ENCODE results near the gene CSTPP1.

The CSTPP1 gene

DNA sequence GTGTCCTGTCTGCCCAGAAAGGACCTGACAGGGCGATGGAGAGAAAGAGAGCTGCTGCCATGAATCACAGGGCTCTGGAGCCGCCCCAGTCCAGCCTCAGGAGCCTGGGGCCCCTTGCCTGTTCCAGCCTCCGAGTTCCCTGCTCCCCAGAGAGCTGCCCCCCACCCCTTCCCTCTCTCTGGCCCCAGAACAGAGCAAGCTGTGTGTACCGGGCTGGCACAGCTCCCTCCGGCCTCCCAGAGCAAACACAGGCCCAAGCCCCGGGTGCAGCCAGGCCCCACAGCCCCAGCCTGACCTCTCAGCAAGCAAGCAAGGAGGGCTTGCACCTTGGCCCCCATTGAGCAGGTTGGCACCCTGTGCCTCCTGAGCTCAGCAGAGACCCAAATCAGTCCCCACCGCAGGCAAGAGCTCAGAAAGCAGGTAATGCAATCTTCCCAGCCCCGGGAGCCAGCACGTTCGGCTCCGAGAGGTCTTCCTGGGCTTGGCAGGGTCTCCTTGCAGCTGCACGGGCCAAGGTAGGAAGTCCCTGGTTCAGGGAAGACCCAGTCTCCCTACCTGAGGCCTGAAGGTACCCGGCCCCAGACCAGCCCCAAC, 248.2 kb downstream of the CSTPP1 start:
- TF ChIP-seq POLR2AphosphoS5 (IDR thresholded peaks at IDR 0.05; ENCODE audit: low read depth, low read length) (no peak), TAF1 (IDR thresholded peaks at IDR 0.05; ENCODE audit: borderline replicate concordance, insufficient read depth, low read length) (no peak), FOXP2 (optimal IDR thresholded peaks at IDR 0.05; ENCODE audit: borderline replicate concordance, extremely low read depth, extremely low read length, insufficient read depth) (no peak), SIN3A (IDR thresholded peaks at IDR 0.05; ENCODE audit: borderline replicate concordance, insufficient read depth, low read length) (no peak)
- TF ChIP-seq, protein P1, sequence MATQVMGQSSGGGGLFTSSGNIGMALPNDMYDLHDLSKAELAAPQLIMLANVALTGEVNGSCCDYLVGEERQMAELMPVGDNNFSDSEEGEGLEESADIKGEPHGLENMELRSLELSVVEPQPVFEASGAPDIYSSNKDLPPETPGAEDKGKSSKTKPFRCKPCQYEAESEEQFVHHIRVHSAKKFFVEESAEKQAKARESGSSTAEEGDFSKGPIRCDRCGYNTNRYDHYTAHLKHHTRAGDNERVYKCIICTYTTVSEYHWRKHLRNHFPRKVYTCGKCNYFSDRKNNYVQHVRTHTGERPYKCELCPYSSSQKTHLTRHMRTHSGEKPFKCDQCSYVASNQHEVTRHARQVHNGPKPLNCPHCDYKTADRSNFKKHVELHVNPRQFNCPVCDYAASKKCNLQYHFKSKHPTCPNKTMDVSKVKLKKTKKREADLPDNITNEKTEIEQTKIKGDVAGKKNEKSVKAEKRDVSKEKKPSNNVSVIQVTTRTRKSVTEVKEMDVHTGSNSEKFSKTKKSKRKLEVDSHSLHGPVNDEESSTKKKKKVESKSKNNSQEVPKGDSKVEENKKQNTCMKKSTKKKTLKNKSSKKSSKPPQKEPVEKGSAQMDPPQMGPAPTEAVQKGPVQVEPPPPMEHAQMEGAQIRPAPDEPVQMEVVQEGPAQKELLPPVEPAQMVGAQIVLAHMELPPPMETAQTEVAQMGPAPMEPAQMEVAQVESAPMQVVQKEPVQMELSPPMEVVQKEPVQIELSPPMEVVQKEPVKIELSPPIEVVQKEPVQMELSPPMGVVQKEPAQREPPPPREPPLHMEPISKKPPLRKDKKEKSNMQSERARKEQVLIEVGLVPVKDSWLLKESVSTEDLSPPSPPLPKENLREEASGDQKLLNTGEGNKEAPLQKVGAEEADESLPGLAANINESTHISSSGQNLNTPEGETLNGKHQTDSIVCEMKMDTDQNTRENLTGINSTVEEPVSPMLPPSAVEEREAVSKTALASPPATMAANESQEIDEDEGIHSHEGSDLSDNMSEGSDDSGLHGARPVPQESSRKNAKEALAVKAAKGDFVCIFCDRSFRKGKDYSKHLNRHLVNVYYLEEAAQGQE (IDR thresholded peaks at IDR 0.05; ENCODE audit: insufficient read depth in 1 of 2, low read depth in 2 of 2, low read length in 2 of 2), result no peak

DNA sequence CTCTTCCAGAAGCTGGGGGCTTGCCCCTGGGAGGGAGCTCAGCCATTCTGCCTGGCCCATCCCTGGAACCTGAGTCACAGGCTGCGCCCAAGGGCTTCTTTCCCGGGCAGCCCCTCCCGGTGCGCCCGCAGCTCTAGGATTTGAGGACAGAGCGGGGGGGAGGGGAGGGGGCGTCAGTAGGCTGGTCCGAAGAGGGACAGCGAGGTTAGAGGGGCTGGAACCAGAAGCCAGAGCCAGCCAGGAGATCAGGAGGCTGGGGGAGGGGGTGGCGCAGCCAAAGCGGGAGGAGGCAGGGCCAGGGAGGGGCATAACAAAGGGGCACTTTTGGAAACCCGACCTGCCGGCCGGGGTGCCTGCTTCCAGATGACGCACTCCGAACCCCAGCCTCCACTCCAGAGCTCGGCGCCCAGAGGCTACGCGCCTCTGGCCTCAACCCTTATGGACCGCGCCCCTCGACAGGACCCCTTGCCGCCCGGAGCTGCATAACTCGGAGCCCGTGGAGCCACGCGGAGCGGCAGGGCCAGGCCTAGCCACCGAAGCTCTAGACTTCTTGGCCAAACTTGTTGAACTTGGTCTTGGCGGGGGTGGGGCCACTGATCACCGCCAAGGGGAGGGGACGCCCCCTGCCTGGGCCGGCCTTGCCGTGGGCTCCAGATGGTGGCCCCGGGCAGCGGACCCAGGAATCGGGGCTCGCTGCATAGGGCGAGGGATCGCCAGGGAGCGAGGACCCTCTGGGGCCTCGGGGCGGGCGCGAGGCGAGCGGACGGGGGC, 248.9 kb downstream of the CSTPP1 start:
- TF ChIP-seq SIN3A (IDR thresholded peaks at IDR 0.05; ENCODE audit: borderline replicate concordance, insufficient read depth, low read length) (no peak), FOXP2 (optimal IDR thresholded peaks at IDR 0.05; ENCODE audit: borderline replicate concordance, extremely low read depth, extremely low read length, insufficient read depth) (no peak), TAF1 (IDR thresholded peaks at IDR 0.05; ENCODE audit: borderline replicate concordance, insufficient read depth, low read length) (no peak), POLR2AphosphoS5 (IDR thresholded peaks at IDR 0.05; ENCODE audit: low read depth, low read length) (no peak)
- TF ChIP-seq, protein P1 (IDR thresholded peaks at IDR 0.05; ENCODE audit: insufficient read depth in 1 of 2, low read depth in 2 of 2, low read length in 2 of 2), result no peak

DNA sequence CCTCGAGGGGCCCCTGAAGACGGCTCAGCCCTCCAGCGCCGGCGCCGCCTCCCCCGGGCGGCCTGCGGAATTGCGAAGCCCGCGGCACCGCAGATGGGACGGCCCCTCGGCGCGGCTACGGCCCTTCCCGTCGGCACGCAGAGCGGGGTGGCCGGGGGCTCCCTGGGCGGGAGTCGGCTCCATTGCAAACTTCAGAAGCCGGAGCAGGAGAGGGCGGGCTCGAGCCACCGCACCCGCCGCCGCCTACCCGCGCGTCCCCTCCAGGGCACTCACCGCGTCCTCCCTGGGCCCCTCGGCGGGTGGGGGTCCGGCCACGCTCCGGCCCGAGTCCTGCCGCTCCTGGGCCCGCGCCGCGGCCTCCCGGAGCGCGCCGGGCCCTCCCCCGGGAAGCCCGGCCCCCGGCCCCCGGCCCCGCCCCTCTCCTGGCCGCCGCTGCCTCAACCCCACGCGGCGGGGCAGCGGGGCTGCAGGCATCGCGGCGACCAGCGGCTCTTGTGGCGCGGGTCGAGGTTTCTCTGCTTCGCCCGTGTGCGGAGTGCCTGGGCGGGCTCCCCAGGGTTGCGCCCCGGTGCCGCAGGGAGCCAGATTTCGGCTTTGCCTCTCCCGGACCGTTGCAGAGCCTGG, 249.6 kb downstream of the CSTPP1 start, which contains the start of gene PACSIN3:
Gene PACSIN3 (minus strand): TSS at position 359 of the 624 bp plus-strand sequence. CDS start 3,707 bp downstream, outside the sequence.
- TF ChIP-seq POLR2AphosphoS5 (IDR thresholded peaks at IDR 0.05; ENCODE audit: low read depth, low read length) (no peak), FOXP2 (optimal IDR thresholded peaks at IDR 0.05; ENCODE audit: borderline replicate concordance, extremely low read depth, extremely low read length, insufficient read depth) (no peak), TAF1 (IDR thresholded peaks at IDR 0.05; ENCODE audit: borderline replicate concordance, insufficient read depth, low read length) (no peak), SIN3A (IDR thresholded peaks at IDR 0.05; ENCODE audit: borderline replicate concordance, insufficient read depth, low read length) (no peak)
- TF ChIP-seq, protein P1 (IDR thresholded peaks at IDR 0.05; ENCODE audit: insufficient read depth in 1 of 2, low read depth in 2 of 2, low read length in 2 of 2), result no peak

DNA sequence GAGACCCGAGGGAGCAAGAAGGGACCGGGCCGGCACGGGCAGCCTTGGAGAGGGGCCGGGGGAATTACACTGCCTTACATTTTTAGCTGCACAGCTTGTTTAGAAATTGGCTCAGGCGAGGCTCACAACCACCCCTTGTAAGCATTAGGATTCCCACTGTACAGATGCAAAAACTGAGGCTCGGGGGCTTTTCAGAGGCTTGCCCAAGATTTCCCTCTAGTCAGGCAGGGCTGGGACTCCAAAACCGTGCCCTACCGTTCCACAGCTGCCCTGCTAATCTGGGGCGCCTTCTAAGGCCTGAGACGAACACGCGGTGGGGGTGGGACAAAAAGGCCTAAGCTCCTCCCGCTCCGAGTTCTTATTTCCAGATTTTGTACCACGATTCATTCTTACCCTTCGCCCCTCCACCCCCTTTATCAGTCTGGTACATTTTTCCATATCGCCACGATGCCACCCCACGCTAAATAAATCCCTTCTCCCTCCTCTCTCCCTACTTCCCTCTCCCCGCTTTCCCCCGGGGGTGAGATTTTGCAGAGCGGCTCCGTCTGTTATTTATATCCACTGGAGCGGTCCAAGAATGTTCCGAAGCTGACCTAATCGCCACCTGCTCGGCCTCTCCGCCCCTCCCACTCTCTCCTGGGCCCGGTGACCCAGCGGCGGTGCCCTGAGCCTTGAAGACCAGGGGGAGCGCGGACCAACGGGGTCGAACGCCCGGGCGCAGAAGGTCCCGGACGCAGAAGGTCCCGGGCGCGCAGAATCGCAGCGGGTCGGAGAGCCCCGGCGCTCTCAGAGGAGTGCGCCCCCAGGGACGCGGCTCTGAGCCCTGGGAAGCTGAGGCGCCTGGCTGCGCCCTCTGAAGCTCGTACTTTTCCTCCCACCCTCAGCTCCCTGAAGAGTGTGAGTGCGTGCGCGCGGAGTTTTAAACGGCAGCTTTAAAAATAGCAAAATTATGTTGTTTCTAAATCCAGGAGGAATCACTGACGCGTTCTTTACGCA, 250.4 kb downstream of the CSTPP1 start:
- no peak for TF ChIP-seq TAF1 (IDR thresholded peaks at IDR 0.05; ENCODE audit: borderline replicate concordance, insufficient read depth, low read length)
- no peak for TF ChIP-seq FOXP2 (optimal IDR thresholded peaks at IDR 0.05; ENCODE audit: borderline replicate concordance, extremely low read depth, extremely low read length, insufficient read depth)
- TF ChIP-seq POLR2AphosphoS5 (IDR thresholded peaks at IDR 0.05; ENCODE audit: low read depth, low read length), result no peak
- TF ChIP-seq, protein P1 (IDR thresholded peaks at IDR 0.05; ENCODE audit: insufficient read depth in 1 of 2, low read depth in 2 of 2, low read length in 2 of 2), result no peak
- TF ChIP-seq SIN3A (IDR thresholded peaks at IDR 0.05; ENCODE audit: borderline replicate concordance, insufficient read depth, low read length), result no peak

Measured in PFSK-1 (cell line).